Measurements from ENCODE around the gene SRPK2.

SRPK2 gene

GRCh38 chr7:105068886-105069285 is 319.8 kb downstream of the SRPK2 start:
- no peak for DNase-seq

GRCh38 chr7:105067691-105068090 is 321.0 kb downstream of the SRPK2 start:
- DNase-seq: no peak

Data from NCI-H446 treated with DMSO at 0.1 percent for 48 hours (cell line).